Inflammatory macrophage (primary cell): ENCODE results near the gene ATP13A4.

ENCODE experiments used
- DNase-seq, 2 donors: peaks; one replicate each; pipeline ENCODE4 v3.0.0-alpha.2; 2020 to 2022

The ATP13A4 gene

GRCh38 chr3:193389335-193389734 is 165.4 kb downstream of the ATP13A4 start:
- DNase-seq: no peak

- DNase-seq: no peak
Observed at GRCh38 chr3:193388361-193388760, 166.3 kb downstream of the ATP13A4 start.

- no peak for DNase-seq
Observed at GRCh38 chr3:193387596-193387995, 167.1 kb downstream of the ATP13A4 start.

GRCh38 chr3:193378706-193379105 is 176.0 kb downstream of the ATP13A4 start, which contains the start of gene ATP13A5:
TSS of gene ATP13A5 (minus strand) at chr3:193378753. CDS start at chr3:193378725, 28 bp downstream.
- DNase-seq: no peak

GRCh38 chr3:193377591-193377990 is 177.1 kb downstream of the ATP13A4 start:
- no peak for DNase-seq

- no peak for DNase-seq
Observed at GRCh38 chr3:193375614-193376013, 179.1 kb downstream of the ATP13A4 start.

- DNase-seq: no peak
Observed at GRCh38 chr3:193372783-193373182, 181.9 kb downstream of the ATP13A4 start.

- no peak for DNase-seq
Observed at GRCh38 chr3:193367868-193368267, 186.8 kb downstream of the ATP13A4 start.

GRCh38 chr3:193357291-193357690 is 197.4 kb downstream of the ATP13A4 start:
- no peak for DNase-seq

GRCh38 chr3:193354423-193354822 is 200.3 kb downstream of the ATP13A4 start:
- DNase-seq: no peak
